ENCODE data around the gene PGAM2.

DNA sequence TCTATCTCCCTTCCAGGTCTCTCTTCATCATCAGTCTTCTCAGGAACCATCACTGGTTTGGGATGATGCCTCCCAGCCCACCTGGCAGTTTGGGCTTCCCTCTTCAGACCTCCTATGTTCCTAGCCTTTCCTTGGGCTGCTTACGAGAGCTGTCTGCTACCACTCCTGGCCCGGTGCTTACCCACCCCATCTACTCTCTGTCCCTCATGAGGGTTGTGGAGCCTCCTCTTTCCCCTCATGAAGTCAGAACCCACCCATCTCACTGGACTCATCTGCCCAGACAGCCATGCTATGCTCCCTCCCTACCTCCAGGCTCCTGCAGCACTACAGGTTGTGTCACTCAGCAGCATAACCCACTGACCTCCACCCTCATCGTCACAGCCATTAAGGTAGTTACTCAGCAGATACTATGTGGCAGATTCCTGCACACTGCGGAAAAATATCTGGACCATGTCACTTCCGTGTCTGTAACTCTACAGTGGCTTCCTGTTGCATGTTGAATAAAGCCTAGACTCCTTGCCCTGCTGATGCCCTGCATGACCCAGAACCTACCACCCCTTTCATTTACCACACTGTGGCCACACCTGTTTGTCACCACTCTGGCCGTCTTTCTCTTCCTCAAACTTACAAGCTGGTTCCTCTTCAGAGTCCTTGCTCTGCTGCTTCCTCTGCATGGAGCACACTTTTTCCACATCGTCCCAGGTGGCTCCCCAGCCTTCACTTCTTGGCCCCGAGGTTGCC lies 18.9 kb downstream of the PGAM2 start:
- TF ChIP-seq, protein P1, sequence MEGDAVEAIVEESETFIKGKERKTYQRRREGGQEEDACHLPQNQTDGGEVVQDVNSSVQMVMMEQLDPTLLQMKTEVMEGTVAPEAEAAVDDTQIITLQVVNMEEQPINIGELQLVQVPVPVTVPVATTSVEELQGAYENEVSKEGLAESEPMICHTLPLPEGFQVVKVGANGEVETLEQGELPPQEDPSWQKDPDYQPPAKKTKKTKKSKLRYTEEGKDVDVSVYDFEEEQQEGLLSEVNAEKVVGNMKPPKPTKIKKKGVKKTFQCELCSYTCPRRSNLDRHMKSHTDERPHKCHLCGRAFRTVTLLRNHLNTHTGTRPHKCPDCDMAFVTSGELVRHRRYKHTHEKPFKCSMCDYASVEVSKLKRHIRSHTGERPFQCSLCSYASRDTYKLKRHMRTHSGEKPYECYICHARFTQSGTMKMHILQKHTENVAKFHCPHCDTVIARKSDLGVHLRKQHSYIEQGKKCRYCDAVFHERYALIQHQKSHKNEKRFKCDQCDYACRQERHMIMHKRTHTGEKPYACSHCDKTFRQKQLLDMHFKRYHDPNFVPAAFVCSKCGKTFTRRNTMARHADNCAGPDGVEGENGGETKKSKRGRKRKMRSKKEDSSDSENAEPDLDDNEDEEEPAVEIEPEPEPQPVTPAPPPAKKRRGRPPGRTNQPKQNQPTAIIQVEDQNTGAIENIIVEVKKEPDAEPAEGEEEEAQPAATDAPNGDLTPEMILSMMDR (conservative IDR thresholded peaks at IDR 0.05; ENCODE audit: low read length) = no peak
- no peak for TF ChIP-seq EZH2phosphoT487 (IDR thresholded peaks at IDR 0.05; ENCODE audit: borderline replicate concordance, low read depth, low read length)
